ENCODE measurements around the gene SIRT1. TPM values are rescaled to one million over a fixed set of nuclear protein-coding genes. Genes with fewer than 3 reads are reported as not detected.

SIRT1 gene
- total RNA-seq, 1 experiment from 2014 or later: 22.8 TPM

- POLR2A ChIA-PET: interaction anchor here (0.6 kb wide), 1 partner anchor 162 kb away, joined by 3 read pairs; no protein-coding TSS in a partner anchor
- CTCF ChIA-PET: no interaction called here
- no peaks in the 10 kb centered on the region for H3K4me1 ChIP-seq (ENCODE audit: control insufficient read depth in 1 of 2, insufficient read depth in 2 of 2, low read length in 2 of 2)
These were observed 9.2 kb downstream of the SIRT1 start for GRCh38 chr10:67893637-67894036.

More at GRCh38 chr10:67893637-67894036, 9.2 kb downstream of the SIRT1 start:
- Histone ChIP-seq H3K36me3 (ENCODE audit: control insufficient read depth in 1 of 2, insufficient read depth in 2 of 2, low read length in 2 of 2) (peaks cover 15 to 59% of the 10 kb centered on the region in 2 experiments), H4K20me1 (ENCODE audit: insufficient read depth) (no peaks in the 10 kb centered on the region), H3K4me2 (ENCODE audit: low read length) (no peak overlapping the region), H3K4me3 (replicated peaks in 1 of 2; ENCODE audit: low read depth in 1 of 2, low read length in 2 of 2) (no peak overlapping the region), H3K79me2 (ENCODE audit: insufficient read depth, low read length) (peaks cover 62% of the 10 kb centered on the region), H3K9ac (ENCODE audit: low read length) (no peak overlapping the region), H2AFZ (ENCODE audit: low read depth, low read length, poor library complexity, severe bottlenecking) (no peak overlapping the region), H3K27me3 (ENCODE audit: insufficient read depth, low read length) (no peaks in the 10 kb centered on the region), H3K27ac (ENCODE audit: low read depth, low read length) (no peak overlapping the region), H3K9me2 (ENCODE audit: insufficient read depth) (no peaks in the 10 kb centered on the region; the same call in 1 of the 2 replicates), H3K9me3 (ENCODE audit: control insufficient read depth in 1 of 2, insufficient read depth in 1 of 2, low read depth in 1 of 2, low read length in 2 of 2) (no peaks in the 10 kb centered on the region)
- BruUV-seq (replicated peaks): no TSS peak
- RAD21 ChIA-PET (ENCODE audit: low non-redundant PET in 1 of 2, low total read pairs in 2 of 2, uncharacterized antibody in 2 of 2, unreplicated experiment in 2 of 2): no interaction called here
- ATAC-seq (no peak), DNase-seq (ENCODE audit: low read depth, low spot score) (no peak)
- intact Hi-C loops (cut with micrococcal nuclease): no loop called here
- TF ChIP-seq POLR2A (IDR thresholded peaks at IDR 0.05; ENCODE audit: borderline replicate concordance, extremely low read depth, insufficient read depth, insufficient read length) (no peak), CTCF (IDR thresholded peaks at IDR 0.05 in 2 of 3, conservative IDR thresholded peaks at IDR 0.05 in 1 of 3; ENCODE audit: borderline replicate concordance in 1 of 3, insufficient read depth in 1 of 3, low read depth in 2 of 3, low read length in 2 of 3) (no peak), MAX (IDR thresholded peaks at IDR 0.05) (no peak)

Measured in HCT116 (cell line).